Breast epithelium (tissue), 4 donors: ENCODE measurements around the gene MCF2L2. TPM values are rescaled to one million over a fixed set of nuclear protein-coding genes. Genes with fewer than 3 reads are reported as not detected.

ENCODE experiments used
- DNase-seq, 2 donors: peaks; one replicate each; pipeline ENCODE4 v3.0.0-alpha.2; 2019; ENCODE audit warnings: low spot score in 2 of 2
- H3K27ac ChIP-seq, 2 donors: fragments of 200-600 bp; sonication (generic) in 1 of 2; one replicate each; pipeline ENCODE4 v1.5.1; 2016 to 2019; ENCODE audit warnings: mild to moderate bottlenecking in 1 of 2
- H3K27me3 ChIP-seq, 2 donors: fragments of 200-600 bp; sonication (generic) in 1 of 2; one replicate each; pipeline versions ENCODE4 v1.5.1 to v1.6.0; 2017 to 2019; ENCODE audit warnings: control low read depth in 1 of 2, mild to moderate bottlenecking in 1 of 2
- H3K36me3 ChIP-seq: fragments of 200-600 bp; one replicate; pipeline ENCODE4 v1.5.1; 2019
- H3K4me1 ChIP-seq, 2 donors: fragments of 200-600 bp; sonication (generic); one replicate each; pipeline ENCODE4 v1.5.1; 2016 to 2019; ENCODE audit warnings: control low read depth in 1 of 2
- H3K4me3 ChIP-seq, 3 donors: fragments of 200-600 bp; sonication (generic); 1 replicate in 2 of 3; 2 replicates in 1 of 3; pipeline ENCODE4 v1.5.1; 2016 to 2019; ENCODE audit warnings: mild to moderate bottlenecking in 3 of 3, moderate library complexity in 2 of 3
- H3K9me3 ChIP-seq, 2 donors: fragments of 200-600 bp; sonication (generic) in 1 of 2; one replicate each; pipeline ENCODE4 v1.5.1; 2016 to 2019; ENCODE audit warnings: control low read depth in 1 of 2
- POLR2A ChIP-seq: fragments of 450-650 bp; IDR thresholded peaks from one replicate; pipeline ENCODE4 v1.6.1; 2016; ENCODE audit warnings: antibody characterized with exemption, mild to moderate bottlenecking, moderate library complexity
- POLR2AphosphoS5 ChIP-seq, 3 donors: sonication (generic); formaldehyde crosslinking; IDR thresholded peaks; one replicate each; pipeline ENCODE4 v1.6.1; 2017; ENCODE audit warnings: antibody characterized with exemption in 3 of 3
- intact Hi-C: fragments of 100-400 bp; cut with DNase I; formaldehyde crosslinking; loops from one replicate; pipeline ENCODE4 v1.15.1; 2023; ENCODE audit warnings: low total_unique reads
- total RNA-seq, 3 donors: library from RNA; depleted of rRNA; stranded (reverse); fragments of >200 nt; gene quantifications; one replicate each; pipeline ENCODE4 v1.1.0, GENCODE V29; 2016
- TF ChIP-seq, protein P1 (sequence below), 3 donors: fragments of 450-650 bp; IDR thresholded peaks; one replicate each; pipeline ENCODE4 v1.5.1; 2016 to 2017; ENCODE audit warnings: antibody characterized with exemption in 3 of 3, mild to moderate bottlenecking in 3 of 3, moderate library complexity in 3 of 3

Gene MCF2L2
- total RNA-seq, 3 donors from 2014 or later: 0.64 to 1.5 (median 1.3) TPM

GRCh38 chr3:183396662-183397391 lies 31.6 kb downstream of the MCF2L2 start:
- no peak for DNase-seq
- H3K4me3 ChIP-seq: no peak overlapping the region

GRCh38 chr3:183394150-183394549 lies 34.3 kb downstream of the MCF2L2 start:
- H3K36me3 ChIP-seq: no peaks in the 10 kb centered on the region
- no peaks in the 10 kb centered on the region for H3K27me3 ChIP-seq
- no peak for TF ChIP-seq POLR2AphosphoS5 (IDR thresholded peaks at IDR 0.05)
- TF ChIP-seq, protein P1, sequence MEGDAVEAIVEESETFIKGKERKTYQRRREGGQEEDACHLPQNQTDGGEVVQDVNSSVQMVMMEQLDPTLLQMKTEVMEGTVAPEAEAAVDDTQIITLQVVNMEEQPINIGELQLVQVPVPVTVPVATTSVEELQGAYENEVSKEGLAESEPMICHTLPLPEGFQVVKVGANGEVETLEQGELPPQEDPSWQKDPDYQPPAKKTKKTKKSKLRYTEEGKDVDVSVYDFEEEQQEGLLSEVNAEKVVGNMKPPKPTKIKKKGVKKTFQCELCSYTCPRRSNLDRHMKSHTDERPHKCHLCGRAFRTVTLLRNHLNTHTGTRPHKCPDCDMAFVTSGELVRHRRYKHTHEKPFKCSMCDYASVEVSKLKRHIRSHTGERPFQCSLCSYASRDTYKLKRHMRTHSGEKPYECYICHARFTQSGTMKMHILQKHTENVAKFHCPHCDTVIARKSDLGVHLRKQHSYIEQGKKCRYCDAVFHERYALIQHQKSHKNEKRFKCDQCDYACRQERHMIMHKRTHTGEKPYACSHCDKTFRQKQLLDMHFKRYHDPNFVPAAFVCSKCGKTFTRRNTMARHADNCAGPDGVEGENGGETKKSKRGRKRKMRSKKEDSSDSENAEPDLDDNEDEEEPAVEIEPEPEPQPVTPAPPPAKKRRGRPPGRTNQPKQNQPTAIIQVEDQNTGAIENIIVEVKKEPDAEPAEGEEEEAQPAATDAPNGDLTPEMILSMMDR (IDR thresholded peaks at IDR 0.05): no peak
- TF ChIP-seq POLR2A: no peak
- H3K9me3 ChIP-seq: no peaks in the 10 kb centered on the region
- H3K27ac ChIP-seq: no peak overlapping the region
- no peaks in the 10 kb centered on the region for H3K4me1 ChIP-seq
- no peak overlapping the region for H3K4me3 ChIP-seq
- intact Hi-C loops: no loop called here
- DNase-seq: no peak

More at GRCh38 chr3:183396662-183397391, 31.6 kb downstream of the MCF2L2 start:
- no peaks in the 10 kb centered on the region for H3K27me3 ChIP-seq
- intact Hi-C loops: no loop called here
- H3K4me1 ChIP-seq: no peaks in the 10 kb centered on the region
- H3K27ac ChIP-seq: no peak overlapping the region
- H3K9me3 ChIP-seq: no peaks in the 10 kb centered on the region
- TF ChIP-seq POLR2A: no peak
- TF ChIP-seq, protein P1 (IDR thresholded peaks at IDR 0.05): no peak
- no peak for TF ChIP-seq POLR2AphosphoS5 (IDR thresholded peaks at IDR 0.05)
- no peaks in the 10 kb centered on the region for H3K36me3 ChIP-seq

DNA sequence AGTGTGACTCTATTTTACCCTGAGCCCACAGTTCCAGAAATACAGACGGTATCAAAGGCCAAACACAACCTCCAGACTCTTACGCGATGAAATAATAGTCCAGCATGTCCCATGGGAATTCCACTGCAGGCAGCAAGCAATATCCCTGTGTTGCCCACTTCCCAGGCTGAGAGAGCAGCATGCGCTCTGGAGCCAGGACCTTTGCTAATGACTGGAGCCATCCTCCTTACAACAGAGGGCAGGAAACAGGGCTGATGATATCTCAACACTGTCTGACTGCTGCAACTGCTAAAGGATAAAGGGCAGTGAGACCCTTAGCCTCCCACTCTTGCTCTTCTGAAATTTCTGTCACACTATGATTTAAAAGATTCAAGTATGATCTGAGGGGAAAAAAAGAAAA lies 34.8 kb downstream of the MCF2L2 start:
- intact Hi-C loops: no loop called here
- TF ChIP-seq POLR2A (no peak), POLR2AphosphoS5 (IDR thresholded peaks at IDR 0.05) (no peak)
- TF ChIP-seq, protein P1 (IDR thresholded peaks at IDR 0.05): no peak
- H3K27ac ChIP-seq: no peak overlapping the region
- no peak for DNase-seq
- no peaks in the 10 kb centered on the region for H3K9me3 ChIP-seq
- H3K4me3 ChIP-seq: no peak overlapping the region
- no peaks in the 10 kb centered on the region for H3K4me1 ChIP-seq
- H3K36me3 ChIP-seq: no peaks in the 10 kb centered on the region
- no peaks in the 10 kb centered on the region for H3K27me3 ChIP-seq

DNA sequence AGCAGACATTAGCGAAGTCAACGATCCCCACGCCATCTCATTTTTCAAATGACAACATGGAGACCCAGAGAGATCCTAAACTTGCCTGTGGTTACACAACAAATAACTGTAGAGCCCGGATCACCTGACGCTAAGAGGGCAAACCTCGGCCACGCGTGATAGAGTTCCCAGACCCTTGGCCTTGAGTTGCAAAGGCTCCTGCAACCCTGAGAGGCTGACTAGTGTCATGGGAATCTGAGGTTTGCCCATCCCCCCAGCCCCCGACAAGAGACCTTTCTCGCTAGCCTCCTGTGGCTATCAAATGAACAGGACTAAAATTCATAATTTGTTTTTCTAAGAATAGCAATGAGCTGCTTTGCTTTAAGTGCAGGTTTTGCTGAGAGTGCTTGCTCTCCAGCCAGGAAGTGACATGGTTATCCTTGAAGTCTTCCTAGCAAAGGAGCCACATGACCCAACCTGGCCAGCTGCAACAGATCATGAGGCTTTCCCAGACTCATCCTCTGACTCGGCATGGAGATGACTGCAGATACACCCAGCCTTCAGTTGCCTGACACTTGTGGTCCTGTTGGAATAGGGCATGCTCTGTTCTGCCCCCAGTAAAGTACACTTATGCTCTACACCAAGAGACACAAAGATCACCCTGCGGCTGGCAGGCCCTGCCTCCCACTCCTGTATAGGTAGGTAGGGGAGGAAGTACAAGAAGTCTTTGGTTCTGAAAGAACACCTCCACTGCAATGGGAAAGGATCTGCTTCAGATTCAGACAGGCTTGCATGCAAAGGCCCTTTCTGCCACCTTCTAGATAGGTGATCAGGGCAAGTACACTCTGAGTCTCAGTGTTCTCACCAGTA lies 36.0 kb downstream of the MCF2L2 start:
- Histone ChIP-seq H3K4me3 (no peak overlapping the region), H3K27me3 (no peaks in the 10 kb centered on the region), H3K27ac (no peak overlapping the region), H3K9me3 (no peaks in the 10 kb centered on the region), H3K4me1 (no peaks in the 10 kb centered on the region), H3K36me3 (no peaks in the 10 kb centered on the region)
- DNase-seq: no peak
- intact Hi-C loops: no loop called here
- no peak for TF ChIP-seq POLR2A
- TF ChIP-seq, protein P1 (IDR thresholded peaks at IDR 0.05): no peak

DNA sequence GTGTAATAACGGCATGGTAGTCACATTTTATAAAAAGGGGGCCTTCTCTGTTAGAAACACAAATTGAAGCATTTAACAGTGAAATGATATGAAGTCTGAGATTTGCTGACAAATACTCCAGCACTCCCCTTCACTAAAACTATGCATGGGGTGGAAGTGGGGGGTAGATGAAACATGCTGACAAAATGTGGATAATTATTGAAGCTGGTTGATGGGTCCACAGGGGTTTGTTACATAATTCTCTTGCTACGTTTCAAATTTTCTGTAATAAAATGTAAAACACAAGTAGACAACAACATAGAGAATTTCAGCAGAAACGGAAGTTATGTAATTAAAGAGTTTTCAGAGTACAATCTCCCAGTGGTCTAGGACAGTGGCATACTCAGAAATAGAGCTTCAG lies 37.0 kb downstream of the MCF2L2 start:
- Histone ChIP-seq H3K4me3 (no peak overlapping the region), H3K4me1 (no peaks in the 10 kb centered on the region)
- TF ChIP-seq POLR2A (no peak), POLR2AphosphoS5 (IDR thresholded peaks at IDR 0.05) (no peak)
- TF ChIP-seq, protein P1 (IDR thresholded peaks at IDR 0.05): no peak

More for the DNA sequence above, 37.0 kb downstream of the MCF2L2 start:
- H3K27ac ChIP-seq: no peak overlapping the region
- intact Hi-C loops: no loop called here
- H3K27me3 ChIP-seq: no peaks in the 10 kb centered on the region
- no peak for DNase-seq
- no peaks in the 10 kb centered on the region for H3K9me3 ChIP-seq
- H3K36me3 ChIP-seq: no peaks in the 10 kb centered on the region
